Small intestine (tissue), 7 donors: ENCODE measurements around the gene BROX. TPM values are rescaled to one million over a fixed set of nuclear protein-coding genes. Genes with fewer than 3 reads are reported as not detected.

Source experiments
- DNase-seq, 2 donors: peaks; one replicate each; pipeline versions ENCODE4 v3.0.0 to v3.0.0-alpha.2; 2013
- FAIRE-seq: peaks from 2 replicates; lab custom pipeline; 2012; peaks lifted over from hg19 to GRCh38; lab: Jason Lieb, UNC
- H3K27ac ChIP-seq, 3 donors: one replicate each; pipeline ENCODE4 v1.5.1; 2013; ENCODE audit warnings: low read length in 2 of 3, mild to moderate bottlenecking in 2 of 3, control low read depth in 1 of 3, inconsistent platforms in 1 of 3, low read depth in 1 of 3, moderate library complexity in 1 of 3
- H3K27me3 ChIP-seq, 3 donors: one replicate each; pipeline ENCODE4 v1.6.1; 2013; ENCODE audit warnings: low read length in 3 of 3, inconsistent platforms in 1 of 3; ENCODE audit not compliant: control insufficient read depth in 3 of 3, insufficient read depth in 3 of 3
- H3K36me3 ChIP-seq, 3 donors: one replicate each; pipeline ENCODE4 v1.6.1; 2013; ENCODE audit warnings: low read length in 3 of 3, inconsistent platforms in 1 of 3, low read depth in 1 of 3, mild to moderate bottlenecking in 1 of 3, moderate library complexity in 1 of 3; ENCODE audit not compliant: control insufficient read depth in 3 of 3, insufficient read depth in 2 of 3
- H3K4me1 ChIP-seq, 3 donors: one replicate each; pipeline ENCODE4 v1.6.1; 2013; ENCODE audit warnings: low read length in 2 of 3, inconsistent platforms in 1 of 3, low read depth in 1 of 3, mild to moderate bottlenecking in 1 of 3, moderate library complexity in 1 of 3; ENCODE audit not compliant: control insufficient read depth in 3 of 3, insufficient read depth in 2 of 3
- H3K4me3 ChIP-seq, 3 donors: one replicate each; pipeline ENCODE4 v1.5.1; 2013; ENCODE audit warnings: low read length in 3 of 3, control low read depth in 1 of 3, inconsistent platforms in 1 of 3, low read depth in 1 of 3, mild to moderate bottlenecking in 1 of 3, moderate library complexity in 1 of 3
- H3K9me3 ChIP-seq, 2 donors: one replicate each; pipeline ENCODE4 v1.6.1; 2013; ENCODE audit warnings: low read depth in 1 of 2, low read length in 1 of 2; ENCODE audit not compliant: control insufficient read depth in 2 of 2, insufficient read depth in 1 of 2
- WGBS, 3 donors: extraction: QIAGEN DNeasy Blood & Tissue Kit; methylation state at CpG; one replicate each; pipeline ENCODE4 v1.1.7; 2013; 5-methylcytosine and 5-hydroxymethylcytosine counted together
- polyA plus RNA-seq, 4 donors: library from polyadenylated mRNA; stranded (reverse) in 3 of 4; unstranded in 1 of 4; fragments of 200-250 nt in 3 of 4; fragments of 120-200 nt in 1 of 4; gene quantifications; one replicate each; pipeline versions ENCODE4 v1.2.1 to v1.2.3, GENCODE V29; 2013
- donor health status: healthy with polysubstance abuse.
- donor health status: control.
- donor health status: control.
- donor health status: Bipolar disorder and iron deficiency.
- donor health status: healthy.

Gene BROX
- polyA plus RNA-seq, 4 donors, result 22.0 to 43.3 (median 25.2) TPM

DNA sequence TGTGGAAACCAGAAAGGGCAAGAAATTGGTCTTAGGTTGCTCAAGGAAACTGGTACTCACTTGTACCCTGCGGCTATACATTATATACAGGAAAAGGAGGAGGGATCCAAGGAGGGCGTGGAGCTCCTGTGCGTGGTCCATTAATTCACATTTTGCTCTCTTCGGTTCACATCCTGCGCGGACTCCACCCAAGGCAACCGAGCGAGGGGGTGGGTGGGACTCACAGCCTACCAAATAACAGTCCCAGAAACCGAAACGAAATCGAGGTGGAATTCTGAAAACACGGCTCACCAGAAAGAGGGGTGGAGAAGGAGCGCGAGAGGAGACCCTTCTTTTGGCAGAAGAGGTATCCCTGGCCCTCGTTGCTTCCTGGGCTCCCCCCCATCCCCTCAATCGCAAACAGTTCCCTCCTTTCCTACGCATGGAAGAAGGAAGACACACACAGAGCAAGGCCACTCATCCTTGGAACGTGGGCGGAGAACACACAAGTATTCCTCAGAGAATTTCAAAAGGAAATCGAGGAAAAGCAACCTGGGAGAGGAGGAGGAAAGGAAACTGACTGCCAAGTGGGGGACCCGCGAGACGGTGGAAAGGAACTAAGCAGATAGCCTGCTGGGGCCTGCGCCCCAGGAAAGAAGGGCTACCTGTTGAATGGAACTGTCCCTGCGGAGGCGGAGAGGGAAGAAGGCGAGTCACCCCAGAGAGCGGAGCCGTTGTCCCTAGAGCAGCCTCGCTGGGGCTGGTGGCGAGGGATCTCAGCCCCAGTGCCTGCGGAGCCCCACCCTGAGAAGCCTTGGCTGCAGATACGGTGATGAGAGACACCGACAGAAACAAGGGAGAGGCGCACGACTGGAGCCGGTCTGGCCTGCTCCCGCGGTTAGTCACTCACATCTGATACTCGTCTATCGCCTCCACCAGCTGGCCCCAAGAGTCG lies 778 bp upstream of the BROX start:
- H3K4me1 ChIP-seq, result peaks cover 2 to 10% (median 10%) of the 10 kb centered on the region in 3 donors
- no peaks in the 10 kb centered on the region for H3K27me3 ChIP-seq
- no peaks in the 10 kb centered on the region for H3K9me3 ChIP-seq
- DNase-seq (peak; percentile 65 to 77), FAIRE-seq (no peak)
- peak overlapping the region; percentile 75 to 98 (median 96) for H3K27ac ChIP-seq
- H3K4me3 ChIP-seq, result peak overlapping the region; percentile 80 to 97 (median 92)
- H3K36me3 ChIP-seq, result peaks cover 0 to 8% (median 0%) of the 10 kb centered on the region in 3 donors
- 0 to 1% (median 0%) methylated on average over 40 to 42 of the region's 42 CpGs for WGBS, 3 donors

GRCh38 chr1:222713091-222713961 lies 962 bp downstream of the BROX start:
- peaks cover 0 to 8% (median 2%) of the 10 kb centered on the region in 3 donors for H3K36me3 ChIP-seq
- FAIRE-seq (no peak), DNase-seq (peak; percentile 95 to 97)
- H3K27ac ChIP-seq, result peak overlapping the region; percentile 89 to 98 (median 95)
- peak overlapping the region; percentile 57 to 97 (median 92) for H3K4me3 ChIP-seq
- WGBS, 3 donors, result 0 to 1% (median 1%) methylated on average over 39 of the region's 39 CpGs
- no peaks in the 10 kb centered on the region for H3K27me3 ChIP-seq
- peaks cover 2 to 10% (median 10%) of the 10 kb centered on the region in 3 donors for H3K4me1 ChIP-seq
- H3K9me3 ChIP-seq, result no peaks in the 10 kb centered on the region

- DNase-seq, result no peak
- peaks cover 2 to 10% (median 2%) of the 10 kb centered on the region in 3 donors for H3K36me3 ChIP-seq
Observed at GRCh38 chr1:222716393-222716792, 4.0 kb downstream of the BROX start.

GRCh38 chr1:222728746-222729145 lies 16.4 kb downstream of the BROX start:
- Histone ChIP-seq H3K27me3 (no peaks in the 10 kb centered on the region), H3K9me3 (no peaks in the 10 kb centered on the region), H3K4me1 (no peaks in the 10 kb centered on the region), H3K4me3 (no peak overlapping the region), H3K27ac (no peak overlapping the region), H3K36me3 (peaks cover 7 to 23% (median 22%) of the 10 kb centered on the region in 3 donors)
- 88 to 90% (median 89%) methylated on average over 1 of the region's 1 CpG for WGBS, 3 donors
- DNase-seq (no peak), FAIRE-seq (no peak)

More at GRCh38 chr1:222716393-222716792, 4.0 kb downstream of the BROX start:
- Histone ChIP-seq H3K27ac (no peak overlapping the region), H3K27me3 (no peaks in the 10 kb centered on the region), H3K4me3 (no peak overlapping the region), H3K4me1 (no peaks in the 10 kb centered on the region), H3K9me3 (no peaks in the 10 kb centered on the region)
- 93 to 95% (median 94%) methylated on average over 2 of the region's 2 CpGs for WGBS, 3 donors
- FAIRE-seq, result no peak

DNA sequence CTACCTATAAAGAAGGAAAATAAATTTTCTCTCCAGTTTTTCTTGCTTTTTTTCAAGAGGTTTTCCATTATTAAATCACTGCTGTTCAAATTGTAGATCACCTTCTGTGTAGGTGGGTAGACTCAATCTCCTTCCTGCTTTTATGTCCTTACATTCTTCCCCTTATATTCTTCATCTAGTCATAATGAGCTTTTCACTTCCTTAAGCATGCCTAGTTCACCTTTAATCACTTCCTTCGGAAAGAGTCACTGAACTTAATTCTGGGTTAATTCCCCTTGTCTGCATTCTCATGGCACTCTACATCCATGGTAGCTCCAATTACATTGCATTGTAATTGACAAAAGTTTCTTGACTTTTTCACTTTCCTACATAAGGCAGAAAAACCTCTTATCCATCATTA lies 18.5 kb downstream of the BROX start:
- DNase-seq, result no peak
- H3K27me3 ChIP-seq, result no peaks in the 10 kb centered on the region
- no peaks in the 10 kb centered on the region for H3K4me1 ChIP-seq
- no peak for FAIRE-seq
- peaks cover 3 to 19% (median 19%) of the 10 kb centered on the region in 3 donors for H3K36me3 ChIP-seq
- WGBS, 3 donors, result 88 to 94% (median 90%) methylated on average over 1 of the region's 1 CpG
- no peaks in the 10 kb centered on the region for H3K9me3 ChIP-seq
- H3K27ac ChIP-seq, result no peak overlapping the region
- no peak overlapping the region for H3K4me3 ChIP-seq

- H3K27ac ChIP-seq, result no peak overlapping the region
- DNase-seq (no peak), FAIRE-seq (peak; percentile 30)
- peaks cover 3 to 20% (median 18%) of the 10 kb centered on the region in 3 donors for H3K36me3 ChIP-seq
- no peaks in the 10 kb centered on the region for H3K27me3 ChIP-seq
- H3K9me3 ChIP-seq, result no peaks in the 10 kb centered on the region
- no peaks in the 10 kb centered on the region for H3K4me1 ChIP-seq
- 80 to 91% (median 84%) methylated on average over 3 of the region's 3 CpGs for WGBS, 3 donors
- no peak overlapping the region for H3K4me3 ChIP-seq
Observed at GRCh38 chr1:222732216-222733159, 20.1 kb downstream of the BROX start.

GRCh38 chr1:222734740-222735139 lies 22.4 kb downstream of the BROX start:
- WGBS, 3 donors, result 81 to 84% (median 83%) methylated on average over 1 of the region's 1 CpG
- H3K4me3 ChIP-seq, result no peak overlapping the region
- H3K36me3 ChIP-seq, result peaks cover 3 to 20% (median 12%) of the 10 kb centered on the region in 3 donors
- FAIRE-seq, result peak; percentile 59
- H3K27me3 ChIP-seq, result no peaks in the 10 kb centered on the region
- H3K4me1 ChIP-seq, result no peaks in the 10 kb centered on the region
- no peak for DNase-seq
- H3K9me3 ChIP-seq, result no peaks in the 10 kb centered on the region
- H3K27ac ChIP-seq, result no peak overlapping the region
